8988T (cell line): ENCODE measurements around the gene TMEM87A.
"Not testable (repeated sequence)": the region's sequence is repeated elsewhere in the genome, so short reads cannot be mapped to it uniquely, and the experiment has no call there.

ENCODE experiments used
- DNase-seq: peaks from one replicate; pipeline ENCODE4 v3.0.0; 2011

Gene TMEM87A

GRCh38 chr15:42267286-42267685, 5.9 kb downstream of the TMEM87A start:
- no peak for DNase-seq

- DNase-seq: no peak
Observed at GRCh38 chr15:42264795-42265194, 8.4 kb downstream of the TMEM87A start.

- DNase-seq: no peak
Observed at GRCh38 chr15:42253300-42253699, 19.9 kb downstream of the TMEM87A start.

- DNase-seq: no peak
Observed at GRCh38 chr15:42240823-42241222, 32.4 kb downstream of the TMEM87A start.

- no peak for DNase-seq
Observed at GRCh38 chr15:42239528-42240182, 33.6 kb downstream of the TMEM87A start.

- DNase-seq: no peak
Observed at GRCh38 chr15:42233107-42233506, 40.1 kb downstream of the TMEM87A start.

- DNase-seq: no peak
Observed at GRCh38 chr15:42232606-42233005, 40.6 kb downstream of the TMEM87A start.

GRCh38 chr15:42231088-42231487, 42.1 kb downstream of the TMEM87A start:
- DNase-seq: no peak

- DNase-seq: not testable (repeated sequence)
Observed at GRCh38 chr15:42228981-42229380, 44.3 kb downstream of the TMEM87A start.

- DNase-seq: no peak
Observed at GRCh38 chr15:42228036-42228435, 45.2 kb downstream of the TMEM87A start.

- DNase-seq: no peak
Observed at GRCh38 chr15:42226648-42227047, 46.6 kb downstream of the TMEM87A start.

GRCh38 chr15:42220216-42220615, 53.0 kb downstream of the TMEM87A start:
- no peak for DNase-seq

- no peak for DNase-seq
Observed at GRCh38 chr15:42218953-42219592, 54.2 kb downstream of the TMEM87A start.

- no peak for DNase-seq
Observed at GRCh38 chr15:42217568-42217967, 55.7 kb downstream of the TMEM87A start.

- DNase-seq: no peak
Observed at GRCh38 chr15:42215913-42216829, 57.1 kb downstream of the TMEM87A start.

GRCh38 chr15:42214600-42214999, 58.6 kb downstream of the TMEM87A start:
- no peak for DNase-seq

- DNase-seq: no peak
Observed at GRCh38 chr15:42213511-42213910, 59.7 kb downstream of the TMEM87A start.

- no peak for DNase-seq
Observed at GRCh38 chr15:42210696-42211095, 62.5 kb downstream of the TMEM87A start.

- peak; percentile 46 for DNase-seq
Observed at GRCh38 chr15:42207674-42208579, 65.3 kb downstream of the TMEM87A start, which contains the start of gene VPS39. Gene VPS39 (minus strand): TSS chr15:42208304. CDS start chr15:42208153, 151 bp downstream.

- no peak for DNase-seq
Observed at GRCh38 chr15:42206406-42206805, 66.8 kb downstream of the TMEM87A start.

GRCh38 chr15:42203891-42204290, 69.3 kb downstream of the TMEM87A start:
- DNase-seq: no peak

GRCh38 chr15:42202653-42203052, 70.6 kb downstream of the TMEM87A start:
- no peak for DNase-seq
